IMR-90 (cell line): Measurements from ENCODE around the gene TIGD7. TPM values are rescaled to one million over a fixed set of nuclear protein-coding genes. Genes with fewer than 3 reads are reported as not detected.

Source experiments
- ATAC-seq: fragments of 200-7000 bp; cut with Tn5 transposase; 2 replicates; pipeline ENCODE4 v1.9.1; 2020; ENCODE audit warnings: low read depth, mild to moderate bottlenecking, moderate library complexity
- BruUV-seq: library from RNA; stranded (reverse); fragments of 400-500 nt; replicated peaks from 2 replicates; lab custom pipeline; 2021; lab: Mats Ljungman, UMichigan
- CTCF ChIA-PET: fragments of 300-600 bp; formaldehyde crosslinking; extraction: SDS; loops from one replicate; lab custom pipeline; 2021; ENCODE audit warnings: antibody characterized with exemption; lab: Yijun Ruan, JAX
- POLR2A ChIA-PET: fragments of 300-600 bp; sonication (Branson Sonifier 250); formaldehyde crosslinking; loops from one replicate; lab custom pipeline; 2022; ENCODE audit warnings: antibody characterized with exemption; ENCODE audit not compliant: unreplicated experiment; lab: Charles Lee
- DNase-seq: peaks from one replicate; pipeline ENCODE4 v3.0.0; 2013
- H2AFZ ChIP-seq: replicated peaks from 2 replicates; pipeline ENCODE3; 2013; ENCODE audit warnings: low read length, mild to moderate bottlenecking; ENCODE audit not compliant: poor library complexity
- H2AK5ac ChIP-seq: 2 replicates; pipeline ENCODE4 v1.6.1; 2013; ENCODE audit warnings: low read depth, low read length, inconsistent platforms
- H2AK9ac ChIP-seq: replicated peaks from 2 replicates; pipeline ENCODE3; 2013; ENCODE audit warnings: mild to moderate bottlenecking, low read depth, low read length, moderate library complexity; ENCODE audit not compliant: poor library complexity
- H2BK120ac ChIP-seq: 2 replicates; pipeline ENCODE4 v1.6.1; 2013; ENCODE audit warnings: low read depth, low read length, inconsistent platforms
- H2BK15ac ChIP-seq: 3 replicates; pipeline ENCODE4 v1.6.1; 2013; ENCODE audit warnings: low read depth, low read length, inconsistent platforms
- H2BK20ac ChIP-seq: 2 replicates; pipeline ENCODE4 v1.6.1; 2013; ENCODE audit warnings: low read depth, mild to moderate bottlenecking, inconsistent platforms, low read length, moderate library complexity
- H2BK5ac ChIP-seq: 2 replicates; pipeline ENCODE4 v1.6.1; 2013; ENCODE audit warnings: mild to moderate bottlenecking, low read depth, low read length, inconsistent platforms; ENCODE audit not compliant: poor library complexity, severe bottlenecking
- H3K14ac ChIP-seq: replicated peaks from 2 replicates; pipeline ENCODE4 v1.6.1; 2013; ENCODE audit warnings: low read depth, low read length, inconsistent platforms
- H3K18ac ChIP-seq: 2 replicates; pipeline ENCODE4 v1.6.1; 2013; ENCODE audit warnings: low read depth, low read length, control low read depth
- H3K23ac ChIP-seq: 2 replicates; pipeline ENCODE4 v1.6.1; 2013; ENCODE audit warnings: low read depth, low read length, inconsistent platforms
- H3K27ac ChIP-seq: 2 replicates; pipeline ENCODE4 v1.5.1; 2013; ENCODE audit warnings: mild to moderate bottlenecking, control low read depth, low read length; ENCODE audit not compliant: insufficient read depth
- H3K27me3 ChIP-seq: 2 replicates; pipeline ENCODE4 v1.6.1; 2013; ENCODE audit warnings: low read length; ENCODE audit not compliant: control insufficient read depth, insufficient read depth
- H3K36me3 ChIP-seq: 2 replicates; pipeline ENCODE4 v1.6.1; 2013; ENCODE audit warnings: low read length, mixed read lengths; ENCODE audit not compliant: control insufficient read depth, insufficient read depth
- H3K4ac ChIP-seq: 2 replicates; pipeline ENCODE4 v1.6.1; 2013; ENCODE audit warnings: low read depth, low read length, inconsistent platforms
- H3K4me1 ChIP-seq: 2 replicates; pipeline ENCODE4 v1.6.1; 2013; ENCODE audit warnings: low read length, mixed read lengths; ENCODE audit not compliant: control insufficient read depth, insufficient read depth
- H3K4me2 ChIP-seq: 2 replicates; pipeline ENCODE4 v1.6.1; 2013; ENCODE audit warnings: low read depth, mild to moderate bottlenecking, control low read depth, low read length, moderate library complexity
- H3K4me3 ChIP-seq: 2 replicates; pipeline ENCODE4 v1.5.1; 2013; ENCODE audit warnings: low read depth, mild to moderate bottlenecking, control low read depth, low read length, moderate library complexity; ENCODE audit not compliant: insufficient read depth
- H3K56ac ChIP-seq: 2 replicates; pipeline ENCODE4 v1.6.1; 2013; ENCODE audit warnings: low read length, inconsistent platforms; ENCODE audit not compliant: insufficient read depth; ENCODE audit errors: extremely low read depth
- H3K79me1 ChIP-seq, 2 experiments: 2 replicates each; pipeline ENCODE4 v1.6.1; 2013; ENCODE audit warnings: low read length in 2 of 2, inconsistent platforms in 1 of 2, low read depth in 1 of 2
- H3K9ac ChIP-seq: 2 replicates; pipeline ENCODE4 v1.6.1; 2013; ENCODE audit warnings: low read depth, low read length, control low read depth
- H3K9me1 ChIP-seq: 2 replicates; pipeline ENCODE4 v1.6.1; 2013; ENCODE audit warnings: low read length, inconsistent platforms; ENCODE audit not compliant: insufficient read depth
- H3K9me3 ChIP-seq: 2 replicates; pipeline ENCODE4 v1.6.1; 2013; ENCODE audit warnings: low read length; ENCODE audit not compliant: control insufficient read depth, insufficient read depth
- H4K20me1 ChIP-seq: 2 replicates; pipeline ENCODE4 v1.6.1; 2013; ENCODE audit warnings: low read length, inconsistent platforms; ENCODE audit not compliant: insufficient read depth
- H4K5ac ChIP-seq: 2 replicates; pipeline ENCODE4 v1.6.1; 2013; ENCODE audit warnings: mild to moderate bottlenecking, low read depth, low read length, control low read depth
- H4K8ac ChIP-seq, 2 experiments: 2 replicates each; pipeline ENCODE4 v1.6.1; 2013; ENCODE audit warnings: low read depth in 2 of 2, low read length in 2 of 2, control low read depth in 1 of 2, inconsistent platforms in 1 of 2
- H4K91ac ChIP-seq: 2 replicates; pipeline ENCODE4 v1.6.1; 2013; ENCODE audit warnings: low read depth, low read length, inconsistent platforms; ENCODE audit not compliant: insufficient read depth
- BHLHE40 ChIP-seq: fragments of 150-350 bp; IDR thresholded peaks from 2 replicates; pipeline ENCODE4 v1.6.1; 2016; ENCODE audit warnings: mild to moderate bottlenecking, low read depth, low read length
- ELK1 ChIP-seq: fragments of 150-350 bp; IDR thresholded peaks from 2 replicates; pipeline ENCODE4 v1.6.1; 2016; ENCODE audit warnings: low read depth, mild to moderate bottlenecking, low read length, moderate library complexity, borderline replicate concordance
- MAZ ChIP-seq: IDR thresholded peaks from 2 replicates; pipeline ENCODE4 v1.6.1; 2012; ENCODE audit warnings: low read depth, mild to moderate bottlenecking, low read length, improper control_type of control experiment, moderate library complexity, borderline replicate concordance
- NFE2L2 ChIP-seq: fragments of 150-350 bp; IDR thresholded peaks from 2 replicates; pipeline ENCODE4 v1.6.1; 2016; ENCODE audit warnings: low read depth, mild to moderate bottlenecking, low read length
- USF2 ChIP-seq: fragments of 150-350 bp; IDR thresholded peaks from 2 replicates; pipeline ENCODE4 v1.6.1; 2017; ENCODE audit warnings: mild to moderate bottlenecking, antibody characterized with exemption, low read length, low read depth
- WGBS, 2 experiments: methylation state at CpG; one replicate each; pipeline versions ENCODE4 v1.1.5 to v1.1.7; 2013; ENCODE audit warnings: missing lambda C conversion rate in 2 of 2; ENCODE audit not compliant: insufficient read length in 1 of 2; ENCODE audit errors: extremely low coverage in 2 of 2; 5-methylcytosine and 5-hydroxymethylcytosine counted together
- dilution Hi-C: fragments of 300-500 bp; cut with HindIII; formaldehyde crosslinking; loops from one replicate; pipeline ENCODE4 v1.14.3; 2018; ENCODE audit warnings: low sequenced_read_pairs; ENCODE audit not compliant: unreplicated experiment
- in situ Hi-C: fragments of 300-500 bp; cut with MboI; formaldehyde crosslinking; loops from 3 replicates; pipeline ENCODE4 v1.14.3; 2019; ENCODE audit warnings: low sequenced_read_pairs, inconsistent platforms, mixed read lengths
- intact Hi-C: fragments of 100-400 bp; cut with micrococcal nuclease; formaldehyde crosslinking; loops from 2 replicates; pipeline ENCODE4 v1.10.0; 2022
- polyA plus RNA-seq, 3 experiments: library from polyadenylated mRNA; depleted of rRNA; stranded (reverse); fragments of >200 nt; gene quantifications; 2 replicates each; pipeline ENCODE4 v1.2.3, GENCODE V29; 2012; ENCODE audit warnings: low replicate concordance in 1 of 3
- total RNA-seq: library from RNA; depleted of rRNA; stranded (reverse); fragments of >200 nt; gene quantifications from 2 replicates; pipeline ENCODE4 v1.2.3, GENCODE V29; 2012

Gene TIGD7
- total and polyA plus RNA-seq, 2 of the 4 experiments (the other 2 are of a cell fraction), result 2.5 to 2.7 TPM

GRCh38 chr16:3256866-3257465 lies 48.3 kb downstream of the TIGD7 start:
- Histone ChIP-seq H3K4me3 (no peak overlapping the region), H3K4ac (no peak overlapping the region), H3K9me3 (no peaks in the 10 kb centered on the region; the same call in 1 of the 2 replicates), H3K23ac (no peak overlapping the region), H2BK20ac (no peak overlapping the region), H3K14ac (no peak overlapping the region), H3K56ac (no peak overlapping the region), H3K27ac (no peak overlapping the region), H3K36me3 (no peaks in the 10 kb centered on the region), H2BK5ac (no peak overlapping the region), H2AFZ (no peak overlapping the region), H3K4me1 (no peaks in the 10 kb centered on the region), H3K9me1 (no peaks in the 10 kb centered on the region), H3K79me1 (no peaks in the 10 kb centered on the region), H2AK5ac (no peak overlapping the region), H4K8ac (no peak overlapping the region), H4K91ac (no peak overlapping the region), H3K18ac (no peak overlapping the region), H2BK120ac (no peak overlapping the region), H3K9ac (no peak overlapping the region), H4K5ac (no peak overlapping the region), H3K4me2 (no peak overlapping the region), H2BK15ac (no peak overlapping the region), H2AK9ac (peak overlapping the region; percentile 42), H3K27me3 (peaks cover 14% of the 10 kb centered on the region), H4K20me1 (no peaks in the 10 kb centered on the region)
- intact Hi-C loops, result no loop called here
- DNase-seq (peak; percentile 24), ATAC-seq (no peak)
- WGBS, 2 experiments, result 58% methylated on average over 8 of the region's 9 CpGs; no CpG with 5 or more reads in 1 of the 2 experiments
- TF ChIP-seq NFE2L2 (no peak), BHLHE40 (no peak), USF2 (no peak), MAZ (no peak), ELK1 (no peak)
- ChIA-PET CTCF (no interaction called here), POLR2A (no interaction called here)
- dilution Hi-C loops, result no loop called here
- BruUV-seq, result no TSS peak
- in situ Hi-C loops, result no loop called here
